OCI-LY7 (cell line): Measurements from ENCODE around the gene METTL18. TPM values are rescaled to one million over a fixed set of nuclear protein-coding genes. Genes with fewer than 3 reads are reported as not detected.

Source experiments
- BruUV-seq: library from RNA; stranded (reverse); fragments of 400-500 nt; replicated peaks from 2 replicates; lab custom pipeline; 2021; lab: Mats Ljungman, UMichigan
- CTCF ChIA-PET: fragments of 300-600 bp; sonication (Branson Sonifier 250); formaldehyde crosslinking; loops from one replicate; lab custom pipeline; 2022; ENCODE audit warnings: antibody characterized with exemption; ENCODE audit not compliant: unreplicated experiment; lab: Charles Lee
- POLR2A ChIA-PET: fragments of 300-600 bp; sonication (Branson Sonifier 250); formaldehyde crosslinking; loops from one replicate; lab custom pipeline; 2022; ENCODE audit warnings: antibody characterized with exemption; lab: Charles Lee
- DNase-seq: peaks from one replicate; pipeline ENCODE4 v3.0.0-alpha.2; 2015; ENCODE audit warnings: low spot score
- H2AFZ ChIP-seq: fragments of 200-600 bp; sonication (generic), shearing (Covaris generic); 2 replicates; pipeline ENCODE4 v1.6.1; 2014; ENCODE audit warnings: mild to moderate bottlenecking, antibody characterized with exemption, low read length, moderate library complexity
- H3K27ac ChIP-seq: fragments of 200-600 bp; sonication (generic); 2 replicates; pipeline ENCODE4 v1.5.1; 2014; ENCODE audit warnings: mixed run types, low read depth, mild to moderate bottlenecking, moderate library complexity, low read length, inconsistent platforms; ENCODE audit not compliant: poor library complexity, severe bottlenecking
- H3K36me3 ChIP-seq: fragments of 200-600 bp; sonication (generic); 2 replicates; pipeline ENCODE4 v1.6.1; 2014; ENCODE audit warnings: mild to moderate bottlenecking, antibody characterized with exemption, low read length, moderate library complexity, mixed read lengths; ENCODE audit not compliant: insufficient read depth
- H3K4me1 ChIP-seq: fragments of 200-600 bp; sonication (generic); 2 replicates; pipeline ENCODE4 v1.5.1; 2014; ENCODE audit warnings: mild to moderate bottlenecking, low read length; ENCODE audit not compliant: insufficient read depth, poor library complexity, severe bottlenecking
- H3K4me2 ChIP-seq: fragments of 200-600 bp; sonication (generic); 2 replicates; pipeline ENCODE4 v1.6.1; 2014; ENCODE audit warnings: mild to moderate bottlenecking, low read length
- H3K4me3 ChIP-seq: fragments of 200-600 bp; sonication (generic); 2 replicates; pipeline ENCODE4 v1.5.1; 2014; ENCODE audit warnings: mild to moderate bottlenecking, low read depth, low read length; ENCODE audit not compliant: poor library complexity, severe bottlenecking
- H3K79me2 ChIP-seq: fragments of 200-600 bp; sonication (generic); 2 replicates; pipeline ENCODE4 v1.6.1; 2016; ENCODE audit warnings: low read depth, mild to moderate bottlenecking, low read length, moderate library complexity, mixed read lengths; ENCODE audit not compliant: insufficient read depth
- H3K9me2 ChIP-seq: fragments of 200-600 bp; sonication (generic); 2 replicates; pipeline ENCODE4 v1.6.1; 2016; ENCODE audit warnings: mild to moderate bottlenecking, low read length, mixed read lengths; ENCODE audit not compliant: insufficient read depth
- H3K9me3 ChIP-seq: fragments of 200-600 bp; sonication (generic); 2 replicates; pipeline ENCODE4 v1.6.1; 2014; ENCODE audit warnings: mild to moderate bottlenecking, mixed run types, low read length, mixed read lengths
- H4K20me1 ChIP-seq: fragments of 200-600 bp; sonication (generic); 2 replicates; pipeline ENCODE4 v1.6.1; 2014; ENCODE audit warnings: mild to moderate bottlenecking, antibody characterized with exemption, low read length, moderate library complexity, mixed read lengths; ENCODE audit not compliant: insufficient read depth
- CTCF ChIP-seq: fragments of 200-600 bp; sonication (generic); conservative IDR thresholded peaks from 2 replicates; pipeline ENCODE4 v1.5.1; 2014; ENCODE audit warnings: mild to moderate bottlenecking, antibody characterized with exemption, low read length, moderate library complexity, mixed read lengths
- EZH2phosphoT487 ChIP-seq: fragments of 200-600 bp; sonication (generic); IDR thresholded peaks from 2 replicates; pipeline ENCODE4 v1.6.1; 2018; ENCODE audit warnings: low read depth, borderline replicate concordance, mild to moderate bottlenecking, mixed run types, antibody characterized with exemption, low read length, moderate library complexity, mixed read lengths
- intact Hi-C: fragments of 100-400 bp; cut with micrococcal nuclease; formaldehyde crosslinking; loops from one replicate; pipeline ENCODE4 v1.10.0; 2022; ENCODE audit not compliant: unreplicated experiment
- total RNA-seq, 2 experiments: library from RNA; depleted of rRNA in 1 of 2; stranded (reverse); fragments of >200 nt in 1 of 2; shearing (Covaris generic) in 1 of 2; gene quantifications; 2 replicates each; pipeline ENCODE4 v1.2.3, GENCODE V29; 2014 to 2022

Gene METTL18
- total RNA-seq, 2 experiments from 2014 or later: 8.7 to 12.6 TPM

GRCh38 chr1:169762699-169763098, 32.0 kb downstream of the METTL18 start:
- BruUV-seq: no TSS peak
- CTCF ChIA-PET: no interaction called here

DNA sequence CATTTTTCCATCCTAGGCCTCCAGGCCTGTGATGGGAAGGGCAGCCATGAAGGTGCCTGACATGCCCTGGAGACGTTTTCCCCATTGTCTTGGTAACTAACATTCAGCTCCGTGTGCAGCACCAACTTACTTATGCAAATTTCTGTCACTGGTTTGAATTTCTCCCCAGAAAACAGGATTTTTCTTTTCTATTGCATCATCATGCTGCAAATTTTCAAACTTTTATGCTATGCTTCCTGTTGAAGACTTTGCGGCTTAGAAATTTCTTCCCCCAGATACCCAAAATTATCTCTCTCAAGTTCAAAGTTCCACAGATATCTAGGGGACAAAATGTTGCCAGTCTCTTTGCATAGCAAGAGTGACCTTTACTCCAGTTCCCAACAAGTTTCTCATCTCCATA, 35.7 kb downstream of the METTL18 start:
- Histone ChIP-seq H2AFZ (no peak overlapping the region), H3K4me3 (no peak overlapping the region), H3K27ac (no peak overlapping the region), H4K20me1 (no peaks in the 10 kb centered on the region), H3K79me2 (no peaks in the 10 kb centered on the region), H3K4me1 (no peaks in the 10 kb centered on the region), H3K36me3 (no peaks in the 10 kb centered on the region), H3K9me3 (no peaks in the 10 kb centered on the region), H3K4me2 (no peak overlapping the region), H3K9me2 (no peaks in the 10 kb centered on the region)
- DNase-seq: no peak
- intact Hi-C loops: no loop called here
- ChIA-PET CTCF (no interaction called here), POLR2A (no interaction called here)
- BruUV-seq: no TSS peak
- no peak for TF ChIP-seq CTCF
- no peak for TF ChIP-seq EZH2phosphoT487

More at GRCh38 chr1:169762699-169763098, 32.0 kb downstream of the METTL18 start:
- Histone ChIP-seq H3K79me2 (no peaks in the 10 kb centered on the region), H3K9me2 (no peaks in the 10 kb centered on the region), H3K4me1 (no peaks in the 10 kb centered on the region), H3K4me2 (no peak overlapping the region), H3K36me3 (no peaks in the 10 kb centered on the region), H3K4me3 (no peak overlapping the region), H2AFZ (no peak overlapping the region), H3K9me3 (no peaks in the 10 kb centered on the region), H4K20me1 (no peaks in the 10 kb centered on the region), H3K27ac (no peak overlapping the region)
- DNase-seq: no peak
- TF ChIP-seq CTCF (no peak), EZH2phosphoT487 (no peak)
- intact Hi-C loops: no loop called here
- POLR2A ChIA-PET: no interaction called here

DNA sequence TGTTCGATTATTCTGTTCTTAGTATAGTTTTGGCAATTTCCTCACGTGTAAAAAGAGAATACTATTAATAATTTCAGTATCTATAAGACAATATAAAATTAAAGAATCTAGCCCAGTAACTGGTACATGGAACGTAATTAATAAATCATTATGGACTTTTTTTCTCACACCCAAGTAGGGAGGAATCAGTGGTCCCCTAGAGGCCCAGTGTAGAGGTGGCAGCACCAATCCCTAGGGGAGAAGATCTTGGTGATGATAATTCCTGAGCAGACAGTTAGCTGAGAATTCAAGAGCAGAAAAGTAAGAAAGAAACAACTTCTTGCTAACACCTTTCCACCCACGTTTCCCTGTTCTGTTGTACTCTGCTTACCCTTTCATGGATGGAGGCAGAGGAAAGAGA, 41.2 kb downstream of the METTL18 start:
- Histone ChIP-seq H3K9me2 (no peaks in the 10 kb centered on the region), H3K9me3 (no peaks in the 10 kb centered on the region), H3K27ac (no peak overlapping the region), H3K4me1 (no peaks in the 10 kb centered on the region), H4K20me1 (no peaks in the 10 kb centered on the region), H2AFZ (no peak overlapping the region), H3K79me2 (no peaks in the 10 kb centered on the region), H3K4me3 (no peak overlapping the region), H3K36me3 (no peaks in the 10 kb centered on the region), H3K4me2 (no peak overlapping the region)
- DNase-seq: no peak
- ChIA-PET POLR2A (no interaction called here), CTCF (no interaction called here)
- no TSS peak for BruUV-seq
- intact Hi-C loops: no loop called here
- TF ChIP-seq CTCF (no peak), EZH2phosphoT487 (no peak)
